ENCODE measurements around the gene SMYD3.

The SMYD3 gene

GRCh38 chr1:246281639-246282038 is 225.4 kb downstream of the SMYD3 start:
- no peak overlapping the region for H3K4me3 Mint-ChIP-seq
- no peak overlapping the region for H3K27ac Mint-ChIP-seq
- H3K36me3 Mint-ChIP-seq, result peaks cover 9% of the 10 kb centered on the region
- no peaks in the 10 kb centered on the region for H3K4me1 Mint-ChIP-seq
- no peaks in the 10 kb centered on the region for H3K27me3 Mint-ChIP-seq
- no peaks in the 10 kb centered on the region for H3K9me3 Mint-ChIP-seq

- H3K36me3 Mint-ChIP-seq, result peaks cover 9% of the 10 kb centered on the region
- H3K27me3 Mint-ChIP-seq, result no peaks in the 10 kb centered on the region
- no peak overlapping the region for H3K4me3 Mint-ChIP-seq
- H3K4me1 Mint-ChIP-seq, result no peaks in the 10 kb centered on the region
- H3K27ac Mint-ChIP-seq, result no peak overlapping the region
- H3K9me3 Mint-ChIP-seq, result no peaks in the 10 kb centered on the region
Measured at GRCh38 chr1:246281195-246281594, 225.9 kb downstream of the SMYD3 start.

GRCh38 chr1:246280551-246280950 is 226.5 kb downstream of the SMYD3 start:
- Mint-ChIP-seq H3K4me3 (no peak overlapping the region), H3K9me3 (no peaks in the 10 kb centered on the region), H3K36me3 (peaks cover 9% of the 10 kb centered on the region), H3K27ac (no peak overlapping the region), H3K27me3 (no peaks in the 10 kb centered on the region), H3K4me1 (no peaks in the 10 kb centered on the region)

- no peaks in the 10 kb centered on the region for H3K27me3 Mint-ChIP-seq
- H3K4me1 Mint-ChIP-seq, result no peaks in the 10 kb centered on the region
- no peaks in the 10 kb centered on the region for H3K9me3 Mint-ChIP-seq
- H3K4me3 Mint-ChIP-seq, result no peak overlapping the region
- H3K27ac Mint-ChIP-seq, result no peak overlapping the region
- peaks cover 9% of the 10 kb centered on the region for H3K36me3 Mint-ChIP-seq
Measured at GRCh38 chr1:246279402-246279801, 227.7 kb downstream of the SMYD3 start.

- no peak overlapping the region for H3K27ac Mint-ChIP-seq
- no peak overlapping the region for H3K4me3 Mint-ChIP-seq
- H3K27me3 Mint-ChIP-seq, result no peaks in the 10 kb centered on the region
- H3K9me3 Mint-ChIP-seq, result no peaks in the 10 kb centered on the region
- no peaks in the 10 kb centered on the region for H3K4me1 Mint-ChIP-seq
- H3K36me3 Mint-ChIP-seq, result peaks cover 11% of the 10 kb centered on the region
Measured at GRCh38 chr1:246278371-246278770, 228.7 kb downstream of the SMYD3 start.

GRCh38 chr1:246275036-246275435 is 232.0 kb downstream of the SMYD3 start:
- Mint-ChIP-seq H3K27ac (no peak overlapping the region), H3K27me3 (no peaks in the 10 kb centered on the region), H3K36me3 (peaks cover 23% of the 10 kb centered on the region), H3K9me3 (no peaks in the 10 kb centered on the region), H3K4me1 (no peaks in the 10 kb centered on the region), H3K4me3 (no peak overlapping the region)

- Mint-ChIP-seq H3K27me3 (no peaks in the 10 kb centered on the region), H3K4me1 (no peaks in the 10 kb centered on the region), H3K4me3 (no peak overlapping the region)
Measured at GRCh38 chr1:246274186-246274585, 232.9 kb downstream of the SMYD3 start.

GRCh38 chr1:246271516-246271915 is 235.6 kb downstream of the SMYD3 start:
- peaks cover 4% of the 10 kb centered on the region for H3K9me3 Mint-ChIP-seq
- no peak overlapping the region for H3K27ac Mint-ChIP-seq
- H3K4me3 Mint-ChIP-seq, result no peak overlapping the region
- peaks cover 24% of the 10 kb centered on the region for H3K36me3 Mint-ChIP-seq
- no peaks in the 10 kb centered on the region for H3K4me1 Mint-ChIP-seq
- H3K27me3 Mint-ChIP-seq, result no peaks in the 10 kb centered on the region

More at GRCh38 chr1:246274186-246274585, 232.9 kb downstream of the SMYD3 start:
- Mint-ChIP-seq H3K27ac (no peak overlapping the region), H3K36me3 (peaks cover 21% of the 10 kb centered on the region), H3K9me3 (peaks cover under 1% of the 10 kb centered on the region)

- Mint-ChIP-seq H3K36me3 (peaks cover 27% of the 10 kb centered on the region), H3K27me3 (no peaks in the 10 kb centered on the region), H3K4me3 (no peak overlapping the region), H3K4me1 (no peaks in the 10 kb centered on the region), H3K27ac (no peak overlapping the region), H3K9me3 (peaks cover 4% of the 10 kb centered on the region)
Measured at GRCh38 chr1:246270236-246270635, 236.8 kb downstream of the SMYD3 start.

- H3K27ac Mint-ChIP-seq, result no peak overlapping the region
- peaks cover 30% of the 10 kb centered on the region for H3K36me3 Mint-ChIP-seq
Measured at GRCh38 chr1:246269466-246269865, 237.6 kb downstream of the SMYD3 start.

GRCh38 chr1:246267896-246268295 is 239.2 kb downstream of the SMYD3 start:
- no peak overlapping the region for H3K27ac Mint-ChIP-seq
- H3K9me3 Mint-ChIP-seq, result peaks cover 4% of the 10 kb centered on the region
- H3K4me3 Mint-ChIP-seq, result no peak overlapping the region
- H3K4me1 Mint-ChIP-seq, result no peaks in the 10 kb centered on the region
- H3K27me3 Mint-ChIP-seq, result no peaks in the 10 kb centered on the region
- peaks cover 26% of the 10 kb centered on the region for H3K36me3 Mint-ChIP-seq

More at GRCh38 chr1:246269466-246269865, 237.6 kb downstream of the SMYD3 start:
- Mint-ChIP-seq H3K4me1 (no peaks in the 10 kb centered on the region), H3K27me3 (no peaks in the 10 kb centered on the region), H3K4me3 (no peak overlapping the region), H3K9me3 (peaks cover 4% of the 10 kb centered on the region)

GRCh38 chr1:246267426-246267825 is 239.7 kb downstream of the SMYD3 start:
- Mint-ChIP-seq H3K9me3 (peaks cover 4% of the 10 kb centered on the region), H3K4me1 (no peaks in the 10 kb centered on the region), H3K36me3 (peaks cover 23% of the 10 kb centered on the region), H3K4me3 (no peak overlapping the region), H3K27me3 (no peaks in the 10 kb centered on the region), H3K27ac (no peak overlapping the region)

GRCh38 chr1:246265481-246265880 is 241.6 kb downstream of the SMYD3 start:
- Mint-ChIP-seq H3K27me3 (no peaks in the 10 kb centered on the region), H3K4me3 (no peak overlapping the region), H3K9me3 (peaks cover 11% of the 10 kb centered on the region), H3K36me3 (peaks cover 19% of the 10 kb centered on the region), H3K4me1 (no peaks in the 10 kb centered on the region), H3K27ac (no peak overlapping the region)

GRCh38 chr1:246262281-246262680 is 244.8 kb downstream of the SMYD3 start:
- H3K4me3 Mint-ChIP-seq, result no peak overlapping the region
- H3K9me3 Mint-ChIP-seq, result peaks cover 16% of the 10 kb centered on the region
- no peaks in the 10 kb centered on the region for H3K27me3 Mint-ChIP-seq
- peaks cover 24% of the 10 kb centered on the region for H3K36me3 Mint-ChIP-seq
- no peaks in the 10 kb centered on the region for H3K4me1 Mint-ChIP-seq
- H3K27ac Mint-ChIP-seq, result no peak overlapping the region

- Mint-ChIP-seq H3K27ac (no peak overlapping the region), H3K27me3 (no peaks in the 10 kb centered on the region), H3K4me1 (no peaks in the 10 kb centered on the region), H3K4me3 (no peak overlapping the region), H3K36me3 (peaks cover 24% of the 10 kb centered on the region), H3K9me3 (peaks cover 16% of the 10 kb centered on the region)
Measured at GRCh38 chr1:246261639-246262038, 245.4 kb downstream of the SMYD3 start.

GRCh38 chr1:246258250-246258649 is 248.8 kb downstream of the SMYD3 start:
- peaks cover 32% of the 10 kb centered on the region for H3K36me3 Mint-ChIP-seq
- H3K4me1 Mint-ChIP-seq, result no peaks in the 10 kb centered on the region
- peaks cover 16% of the 10 kb centered on the region for H3K9me3 Mint-ChIP-seq
- no peak overlapping the region for H3K4me3 Mint-ChIP-seq
- no peaks in the 10 kb centered on the region for H3K27me3 Mint-ChIP-seq
- no peak overlapping the region for H3K27ac Mint-ChIP-seq

- Mint-ChIP-seq H3K4me1 (no peaks in the 10 kb centered on the region), H3K9me3 (peaks cover 9% of the 10 kb centered on the region), H3K4me3 (no peak overlapping the region), H3K27ac (no peak overlapping the region), H3K27me3 (no peaks in the 10 kb centered on the region), H3K36me3 (peaks cover 27% of the 10 kb centered on the region)
Measured at GRCh38 chr1:246255773-246256172, 251.3 kb downstream of the SMYD3 start.
